Esophagus muscularis mucosa (tissue), 4 donors: Measurements from ENCODE around the gene VAPA. TPM values are rescaled to one million over a fixed set of nuclear protein-coding genes. Genes with fewer than 3 reads are reported as not detected.

Experiments
- DNase-seq: peaks from one replicate; pipeline ENCODE4 v3.0.0-alpha.2; 2017; ENCODE audit errors: extremely low spot score
- H3K27ac ChIP-seq, 4 donors: fragments of 200-600 bp; sonication (generic); replicated peaks in 1 of 4; 1 replicate in 3 of 4; 2 replicates in 1 of 4; pipeline ENCODE4 v1.5.1; 2016 to 2019; ENCODE audit warnings: mild to moderate bottlenecking in 1 of 4
- H3K27me3 ChIP-seq, 4 donors: fragments of 200-600 bp; sonication (generic); one replicate each; pipeline versions ENCODE4 v1.5.1 to v1.6.0; 2016 to 2019
- H3K36me3 ChIP-seq, 4 donors: fragments of 200-600 bp; sonication (generic); one replicate each; pipeline ENCODE4 v1.5.1; 2016 to 2019
- H3K4me1 ChIP-seq, 4 donors: fragments of 200-600 bp; sonication (generic); one replicate each; pipeline ENCODE4 v1.5.1; 2016 to 2019
- H3K4me3 ChIP-seq, 4 donors: fragments of 200-600 bp; sonication (generic); 1 replicate in 2 of 4; 2 replicates in 2 of 4; pipeline ENCODE4 v1.5.1; 2016 to 2019; ENCODE audit warnings: mild to moderate bottlenecking in 4 of 4, moderate library complexity in 1 of 4
- H3K9me3 ChIP-seq, 4 donors: fragments of 200-600 bp; sonication (generic); 1 replicate in 3 of 4; 2 replicates in 1 of 4; pipeline ENCODE4 v1.5.1; 2016 to 2019
- CTCF ChIP-seq, 3 experiments: fragments of 200-600 bp in 2 of 3; fragments of 450-650 bp in 1 of 3; sonication (generic) in 2 of 3; IDR thresholded peaks; one replicate each; pipeline ENCODE4 v1.5.1; 2017 to 2019; ENCODE audit warnings: antibody characterized with exemption in 3 of 3, mild to moderate bottlenecking in 2 of 3, moderate library complexity in 1 of 3
- EP300 ChIP-seq: sonication (generic); formaldehyde crosslinking; IDR thresholded peaks from one replicate; pipeline ENCODE4 v1.6.1; 2017; ENCODE audit warnings: antibody characterized with exemption
- POLR2A ChIP-seq: fragments of 450-650 bp; IDR thresholded peaks from one replicate; pipeline ENCODE4 v1.6.1; 2017; ENCODE audit warnings: antibody characterized with exemption, moderate library complexity, mild to moderate bottlenecking, low read depth
- POLR2AphosphoS5 ChIP-seq, 2 donors: sonication (generic); formaldehyde crosslinking; IDR thresholded peaks; one replicate each; pipeline ENCODE4 v1.6.1; 2017; ENCODE audit warnings: antibody characterized with exemption in 2 of 2
- WGBS: methylation state at CpG from one replicate; pipeline ENCODE4 v1.1.5; 2018; 5-methylcytosine and 5-hydroxymethylcytosine counted together
- intact Hi-C: fragments of 100-400 bp; cut with DNase I; formaldehyde crosslinking; loops from one replicate; pipeline ENCODE4 v1.15.1; 2023
- total RNA-seq, 4 donors: library from RNA; depleted of rRNA; stranded (reverse); fragments of >200 nt; gene quantifications; one replicate each; pipeline versions ENCODE4 v1.1.0 to v1.2.1, GENCODE V29; 2016

VAPA gene
- total RNA-seq, 4 donors from 2014 or later: 198 to 336 (median 260) TPM

GRCh38 chr18:9926223-9926894, 12.5 kb downstream of the VAPA start:
- DNase-seq: no peak
- intact Hi-C loops: no loop called here
- Histone ChIP-seq H3K27me3 (no peaks in the 10 kb centered on the region), H3K36me3 (no peaks in the 10 kb centered on the region), H3K4me3 (no peak overlapping the region), H3K4me1 (peaks cover 72 to 100% (median 86%) of the 10 kb centered on the region in 4 donors), H3K9me3 (no peaks in the 10 kb centered on the region), H3K27ac (peak overlapping the region in 3 of 4 donors; percentile 39 to 49 (median 44))
- 87% methylated on average over 2 of the region's 2 CpGs for WGBS
- TF ChIP-seq EP300 (no peak), POLR2AphosphoS5 (IDR thresholded peaks at IDR 0.05) (no peak), CTCF (IDR thresholded peaks at IDR 0.05) (no peak), POLR2A (no peak)

- TF ChIP-seq POLR2AphosphoS5 (IDR thresholded peaks at IDR 0.05) (no peak), EP300 (no peak), CTCF (IDR thresholded peaks at IDR 0.05) (no peak), POLR2A (no peak)
- intact Hi-C loops: no loop called here
- Histone ChIP-seq H3K4me1 (peaks cover 77 to 100% (median 85%) of the 10 kb centered on the region in 4 donors), H3K9me3 (no peaks in the 10 kb centered on the region), H3K4me3 (no peak overlapping the region), H3K27ac (peak overlapping the region in 2 of 4 donors; percentile 39 to 44), H3K36me3 (peaks cover 0 to under 1% (median 0%) of the 10 kb centered on the region in 4 donors), H3K27me3 (no peaks in the 10 kb centered on the region)
- DNase-seq: no peak
- WGBS: 22% methylated on average over 1 of the region's 1 CpG
These were observed 13.2 kb downstream of the VAPA start for GRCh38 chr18:9926977-9927376.

GRCh38 chr18:9927392-9928063, 13.7 kb downstream of the VAPA start:
- 63% methylated on average over 2 of the region's 2 CpGs for WGBS
- Histone ChIP-seq H3K4me3 (no peak overlapping the region), H3K27me3 (no peaks in the 10 kb centered on the region), H3K27ac (no peak overlapping the region), H3K4me1 (peaks cover 76 to 100% (median 85%) of the 10 kb centered on the region in 4 donors), H3K9me3 (no peaks in the 10 kb centered on the region), H3K36me3 (peaks cover 0 to 6% (median 1%) of the 10 kb centered on the region in 4 donors)
- TF ChIP-seq CTCF (IDR thresholded peaks at IDR 0.05) (peak in 1 of 3 experiments; percentile 7), POLR2A (no peak)
- intact Hi-C loops: no loop called here
- no peak for DNase-seq

- H3K27ac ChIP-seq: no peak overlapping the region
- intact Hi-C loops: no loop called here
- TF ChIP-seq CTCF (IDR thresholded peaks at IDR 0.05) (no peak), POLR2A (no peak), EP300 (no peak), POLR2AphosphoS5 (IDR thresholded peaks at IDR 0.05) (no peak)
- H3K27me3 ChIP-seq: no peaks in the 10 kb centered on the region
- H3K4me3 ChIP-seq: no peak overlapping the region
- 85% methylated on average over 5 of the region's 5 CpGs for WGBS
- DNase-seq: no peak
- peaks cover 71 to 99% (median 82%) of the 10 kb centered on the region in 4 donors for H3K4me1 ChIP-seq
- H3K9me3 ChIP-seq: no peaks in the 10 kb centered on the region
- peaks cover 3 to 18% (median 9%) of the 10 kb centered on the region in 4 donors for H3K36me3 ChIP-seq
These were observed 14.9 kb downstream of the VAPA start for GRCh38 chr18:9928646-9929259.
